ENCODE data around the gene FPGS.

GRCh38 chr9:127765418-127765817, 37.3 kb upstream of the FPGS start:
- TF ChIP-seq CTCF (conservative IDR thresholded peaks at IDR 0.05; ENCODE audit: low read length) (no peak), EZH2phosphoT487 (IDR thresholded peaks at IDR 0.05; ENCODE audit: borderline replicate concordance, low read depth, low read length) (no peak)

Data from OCI-LY7 (cell line).